ENCODE results near the gene LYAR. TPM values are rescaled to one million over a fixed set of nuclear protein-coding genes. Genes with fewer than 3 reads are reported as not detected.

The LYAR gene
- total and polyA plus RNA-seq, 10 of the 15 experiments (the other 5 are each of a cell fraction or from before 2014, with no cell fraction given): 18.3 to 85.4 (median 40.1) TPM

DNA sequence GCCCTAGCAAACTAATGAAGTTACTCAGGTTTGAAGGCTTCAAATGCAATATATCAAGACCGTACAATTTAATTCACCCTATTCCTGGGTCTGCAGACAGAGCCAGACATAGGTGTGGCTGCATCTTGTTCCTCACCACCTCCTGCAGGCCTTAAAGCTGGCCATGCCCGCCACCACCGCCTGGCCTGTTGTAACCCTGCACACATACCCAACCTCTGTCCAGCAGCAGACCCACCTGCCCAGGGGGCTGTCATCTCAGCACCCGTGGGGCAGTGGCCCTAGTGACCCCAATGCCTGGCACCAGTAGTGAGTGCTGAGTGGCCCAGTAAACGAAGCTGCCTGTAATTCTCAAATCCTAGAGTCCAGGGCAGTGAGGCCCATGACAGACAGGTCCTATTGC, 40.8 kb upstream of the LYAR start:
- ATAC-seq (no peak), FAIRE-seq (no peak), DNase-seq (ENCODE audit: low read depth, low spot score) (no peak)
- SMC1A ChIA-PET (ENCODE audit: uncharacterized antibody, unreplicated experiment): interaction anchor here (1.9 kb wide), 1 partner anchor 79 kb away, joined by 5 read pairs; no protein-coding TSS in a partner anchor
- Histone ChIP-seq H3K4me3 (no peak overlapping the region), H3K4me1 (ENCODE audit: control insufficient read depth, insufficient read depth, low read length) (peaks cover 3% of the 10 kb centered on the region; the same call in 1 of the 2 replicates), H3K79me2 (ENCODE audit: control insufficient read depth, insufficient read depth, low read length) (no peaks in the 10 kb centered on the region), H2AFZ (ENCODE audit: control insufficient read depth, low read depth, low read length) (no peak overlapping the region), H3K9me3 (replicated peaks; ENCODE audit: control insufficient read depth, insufficient read depth, low read length) (no peaks in the 10 kb centered on the region), H3K9ac (ENCODE audit: control insufficient read depth, insufficient read depth, low read length) (no peak overlapping the region), H3K27ac (ENCODE audit: control insufficient read depth, insufficient read depth) (no peak overlapping the region), H3K4me2 (ENCODE audit: control insufficient read depth, insufficient read depth) (no peak overlapping the region), H3K36me3 (ENCODE audit: control insufficient read depth in 2 of 2, insufficient read depth in 2 of 2, low read length in 1 of 2) (no peaks in the 10 kb centered on the region), H4K20me1 (ENCODE audit: control insufficient read depth, insufficient read depth) (no peaks in the 10 kb centered on the region), H3K27me3 (replicated peaks in 1 of 2; ENCODE audit: control insufficient read depth in 2 of 2, insufficient read depth in 2 of 2, low read length in 1 of 2) (no peaks in the 10 kb centered on the region)
- in situ Hi-C loops (cut with MboI) (loop anchor here (25.0 kb wide), 1 partner anchor 343 kb away; no protein-coding TSS in a partner anchor), intact Hi-C loops (cut with micrococcal nuclease; ENCODE audit: unreplicated experiment) (no loop called here)
- RAD21 ChIA-PET (ENCODE audit: unreplicated experiment): no interaction called here
- CTCF ChIA-PET: interaction anchor here (8.7 kb wide), 1 partner anchor 79 kb away, joined by 58 read pairs; no protein-coding TSS in a partner anchor
- whole genome bisulfite sequencing (ENCODE audit: insufficient coverage, insufficient replicate concordance, low lambda C conversion rate, missing lambda C conversion rate): 61% methylated on average over 5 of the region's 5 CpGs
- no TSS peak for BruUV-seq (replicated peaks)
- POLR2A ChIA-PET: no interaction called here
- no peak for TF ChIP-seq NBN (IDR thresholded peaks at IDR 0.05)
- no peak for TF ChIP-seq RCOR1 (conservative IDR thresholded peaks at IDR 0.05; ENCODE audit: low read depth, low read length)
- TF ChIP-seq, protein P1, sequence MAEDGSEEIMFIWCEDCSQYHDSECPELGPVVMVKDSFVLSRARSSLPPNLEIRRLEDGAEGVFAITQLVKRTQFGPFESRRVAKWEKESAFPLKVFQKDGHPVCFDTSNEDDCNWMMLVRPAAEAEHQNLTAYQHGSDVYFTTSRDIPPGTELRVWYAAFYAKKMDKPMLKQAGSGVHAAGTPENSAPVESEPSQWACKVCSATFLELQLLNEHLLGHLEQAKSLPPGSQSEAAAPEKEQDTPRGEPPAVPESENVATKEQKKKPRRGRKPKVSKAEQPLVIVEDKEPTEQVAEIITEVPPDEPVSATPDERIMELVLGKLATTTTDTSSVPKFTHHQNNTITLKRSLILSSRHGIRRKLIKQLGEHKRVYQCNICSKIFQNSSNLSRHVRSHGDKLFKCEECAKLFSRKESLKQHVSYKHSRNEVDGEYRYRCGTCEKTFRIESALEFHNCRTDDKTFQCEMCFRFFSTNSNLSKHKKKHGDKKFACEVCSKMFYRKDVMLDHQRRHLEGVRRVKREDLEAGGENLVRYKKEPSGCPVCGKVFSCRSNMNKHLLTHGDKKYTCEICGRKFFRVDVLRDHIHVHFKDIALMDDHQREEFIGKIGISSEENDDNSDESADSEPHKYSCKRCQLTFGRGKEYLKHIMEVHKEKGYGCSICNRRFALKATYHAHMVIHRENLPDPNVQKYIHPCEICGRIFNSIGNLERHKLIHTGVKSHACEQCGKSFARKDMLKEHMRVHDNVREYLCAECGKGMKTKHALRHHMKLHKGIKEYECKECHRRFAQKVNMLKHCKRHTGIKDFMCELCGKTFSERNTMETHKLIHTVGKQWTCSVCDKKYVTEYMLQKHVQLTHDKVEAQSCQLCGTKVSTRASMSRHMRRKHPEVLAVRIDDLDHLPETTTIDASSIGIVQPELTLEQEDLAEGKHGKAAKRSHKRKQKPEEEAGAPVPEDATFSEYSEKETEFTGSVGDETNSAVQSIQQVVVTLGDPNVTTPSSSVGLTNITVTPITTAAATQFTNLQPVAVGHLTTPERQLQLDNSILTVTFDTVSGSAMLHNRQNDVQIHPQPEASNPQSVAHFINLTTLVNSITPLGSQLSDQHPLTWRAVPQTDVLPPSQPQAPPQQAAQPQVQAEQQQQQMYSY (CRISPR knock-in tag; IDR thresholded peaks at IDR 0.05): no peak
- TF ChIP-seq CBFB (IDR thresholded peaks at IDR 0.05; ENCODE audit: low read depth): no peak
- no peak for TF ChIP-seq CHD4 (IDR thresholded peaks at IDR 0.05)
- TF ChIP-seq, protein P2, sequence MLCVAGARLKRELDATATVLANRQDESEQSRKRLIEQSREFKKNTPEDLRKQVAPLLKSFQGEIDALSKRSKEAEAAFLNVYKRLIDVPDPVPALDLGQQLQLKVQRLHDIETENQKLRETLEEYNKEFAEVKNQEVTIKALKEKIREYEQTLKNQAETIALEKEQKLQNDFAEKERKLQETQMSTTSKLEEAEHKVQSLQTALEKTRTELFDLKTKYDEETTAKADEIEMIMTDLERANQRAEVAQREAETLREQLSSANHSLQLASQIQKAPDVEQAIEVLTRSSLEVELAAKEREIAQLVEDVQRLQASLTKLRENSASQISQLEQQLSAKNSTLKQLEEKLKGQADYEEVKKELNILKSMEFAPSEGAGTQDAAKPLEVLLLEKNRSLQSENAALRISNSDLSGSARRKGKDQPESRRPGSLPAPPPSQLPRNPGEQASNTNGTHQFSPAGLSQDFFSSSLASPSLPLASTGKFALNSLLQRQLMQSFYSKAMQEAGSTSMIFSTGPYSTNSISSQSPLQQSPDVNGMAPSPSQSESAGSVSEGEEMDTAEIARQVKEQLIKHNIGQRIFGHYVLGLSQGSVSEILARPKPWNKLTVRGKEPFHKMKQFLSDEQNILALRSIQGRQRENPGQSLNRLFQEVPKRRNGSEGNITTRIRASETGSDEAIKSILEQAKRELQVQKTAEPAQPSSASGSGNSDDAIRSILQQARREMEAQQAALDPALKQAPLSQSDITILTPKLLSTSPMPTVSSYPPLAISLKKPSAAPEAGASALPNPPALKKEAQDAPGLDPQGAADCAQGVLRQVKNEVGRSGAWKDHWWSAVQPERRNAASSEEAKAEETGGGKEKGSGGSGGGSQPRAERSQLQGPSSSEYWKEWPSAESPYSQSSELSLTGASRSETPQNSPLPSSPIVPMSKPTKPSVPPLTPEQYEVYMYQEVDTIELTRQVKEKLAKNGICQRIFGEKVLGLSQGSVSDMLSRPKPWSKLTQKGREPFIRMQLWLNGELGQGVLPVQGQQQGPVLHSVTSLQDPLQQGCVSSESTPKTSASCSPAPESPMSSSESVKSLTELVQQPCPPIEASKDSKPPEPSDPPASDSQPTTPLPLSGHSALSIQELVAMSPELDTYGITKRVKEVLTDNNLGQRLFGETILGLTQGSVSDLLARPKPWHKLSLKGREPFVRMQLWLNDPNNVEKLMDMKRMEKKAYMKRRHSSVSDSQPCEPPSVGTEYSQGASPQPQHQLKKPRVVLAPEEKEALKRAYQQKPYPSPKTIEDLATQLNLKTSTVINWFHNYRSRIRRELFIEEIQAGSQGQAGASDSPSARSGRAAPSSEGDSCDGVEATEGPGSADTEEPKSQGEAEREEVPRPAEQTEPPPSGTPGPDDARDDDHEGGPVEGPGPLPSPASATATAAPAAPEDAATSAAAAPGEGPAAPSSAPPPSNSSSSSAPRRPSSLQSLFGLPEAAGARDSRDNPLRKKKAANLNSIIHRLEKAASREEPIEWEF (IDR thresholded peaks at IDR 0.05; ENCODE audit: insufficient replicate concordance, low read depth, low read length): no peak
- TF ChIP-seq MTA3 (IDR thresholded peaks at IDR 0.05; ENCODE audit: borderline replicate concordance, low read length): no peak
- no peak for TF ChIP-seq SUZ12 (IDR thresholded peaks at IDR 0.05; ENCODE audit: unreplicated experiment)
- TF ChIP-seq RUNX3 (IDR thresholded peaks at IDR 0.05; ENCODE audit: low read length): no peak
- TF ChIP-seq SMARCA5 (IDR thresholded peaks at IDR 0.05): no peak
- no peak for TF ChIP-seq ZNF24 (IDR thresholded peaks at IDR 0.05)
- TF ChIP-seq, protein P3, sequence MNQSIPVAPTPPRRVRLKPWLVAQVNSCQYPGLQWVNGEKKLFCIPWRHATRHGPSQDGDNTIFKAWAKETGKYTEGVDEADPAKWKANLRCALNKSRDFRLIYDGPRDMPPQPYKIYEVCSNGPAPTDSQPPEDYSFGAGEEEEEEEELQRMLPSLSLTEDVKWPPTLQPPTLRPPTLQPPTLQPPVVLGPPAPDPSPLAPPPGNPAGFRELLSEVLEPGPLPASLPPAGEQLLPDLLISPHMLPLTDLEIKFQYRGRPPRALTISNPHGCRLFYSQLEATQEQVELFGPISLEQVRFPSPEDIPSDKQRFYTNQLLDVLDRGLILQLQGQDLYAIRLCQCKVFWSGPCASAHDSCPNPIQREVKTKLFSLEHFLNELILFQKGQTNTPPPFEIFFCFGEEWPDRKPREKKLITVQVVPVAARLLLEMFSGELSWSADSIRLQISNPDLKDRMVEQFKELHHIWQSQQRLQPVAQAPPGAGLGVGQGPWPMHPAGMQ (IDR thresholded peaks at IDR 0.05; ENCODE audit: borderline replicate concordance): no peak
- no peak for TF ChIP-seq RFX5 (IDR thresholded peaks at IDR 0.05; ENCODE audit: low read depth, low read length)
- no peak for TF ChIP-seq NR2C1 (IDR thresholded peaks at IDR 0.05)
- no peak for TF ChIP-seq ZBED1 (IDR thresholded peaks at IDR 0.05; ENCODE audit: borderline replicate concordance)
- TF ChIP-seq HDAC6 (IDR thresholded peaks at IDR 0.05; ENCODE audit: unreplicated experiment): no peak
- no peak for TF ChIP-seq RELA (IDR thresholded peaks at IDR 0.05; ENCODE audit: borderline replicate concordance, partially characterized antibody)
